SK-N-SH treated with all-trans-retinoic acid at 6 μM for 48 hours (cell line): ENCODE data around the gene ANXA5.

Source experiments
- ATAC-seq: fragments of 200-7000 bp; cut with Tn5 transposase; 3 replicates; pipeline ENCODE4 v1.9.1; 2020; ENCODE audit warnings: mild to moderate bottlenecking, moderate library complexity
- ARNTL ChIP-seq: fragments of 450-650 bp; formaldehyde crosslinking; IDR thresholded peaks from 2 replicates; pipeline ENCODE4 v1.5.0; 2020; ENCODE audit warnings: low read depth, mild to moderate bottlenecking, moderate library complexity, borderline replicate concordance
- CSDC2 ChIP-seq: fragments of 250-450 bp; sonication (Bioruptor Pico); IDR thresholded peaks from 2 replicates; pipeline ENCODE4 v1.5.0; 2020; ENCODE audit warnings: mild to moderate bottlenecking, moderate library complexity
- CSRNP3 ChIP-seq: fragments of 250-450 bp; sonication (Bioruptor Pico); IDR thresholded peaks from 2 replicates; pipeline ENCODE4 v1.5.1; 2021; ENCODE audit warnings: mild to moderate bottlenecking, moderate library complexity
- ESRRG ChIP-seq: fragments of 250-450 bp; sonication (Bioruptor Pico); IDR thresholded peaks from 2 replicates; pipeline ENCODE4 v1.6.1; 2021; ENCODE audit warnings: mild to moderate bottlenecking
- GLIS3 ChIP-seq: fragments of 250-450 bp; sonication (Bioruptor Pico); IDR thresholded peaks from 2 replicates; pipeline ENCODE4 v1.5.0; 2020; ENCODE audit warnings: mild to moderate bottlenecking, moderate library complexity
- ISL1 ChIP-seq: fragments of 250-450 bp; sonication (Bioruptor Pico); IDR thresholded peaks from 2 replicates; pipeline ENCODE4 v2.1.2; 2022; ENCODE audit warnings: mild to moderate bottlenecking, moderate library complexity
- OSR1 ChIP-seq: fragments of 250-450 bp; sonication (Bioruptor Pico); IDR thresholded peaks from 2 replicates; pipeline ENCODE4 v1.8.0; 2022; ENCODE audit warnings: moderate library complexity, mild to moderate bottlenecking, inconsistent platforms
- PATZ1 ChIP-seq: fragments of 250-450 bp; sonication (Bioruptor Pico); IDR thresholded peaks from 2 replicates; pipeline ENCODE4 v1.8.0; 2020; ENCODE audit warnings: mild to moderate bottlenecking, moderate library complexity, borderline replicate concordance
- PPARA ChIP-seq: fragments of 250-450 bp; sonication (Bioruptor Pico); IDR thresholded peaks from 2 replicates; pipeline ENCODE4 v1.5.0; 2020; ENCODE audit warnings: mild to moderate bottlenecking, borderline replicate concordance
- RARB ChIP-seq: fragments of 250-450 bp; sonication (Bioruptor Pico); IDR thresholded peaks from 2 replicates; pipeline ENCODE4 v1.8.0; 2021; ENCODE audit warnings: mild to moderate bottlenecking, moderate library complexity
- SNAI2 ChIP-seq: fragments of 250-450 bp; sonication (Bioruptor Pico); IDR thresholded peaks from 2 replicates; pipeline ENCODE4 v1.5.0; 2020; ENCODE audit warnings: mild to moderate bottlenecking, moderate library complexity
- TCF4 ChIP-seq: fragments of 250-450 bp; sonication (Bioruptor Pico); IDR thresholded peaks from 2 replicates; pipeline ENCODE4 v1.8.0; 2021; ENCODE audit warnings: mild to moderate bottlenecking, moderate library complexity, borderline replicate concordance
- TOX ChIP-seq: fragments of 250-450 bp; sonication (Bioruptor Pico); IDR thresholded peaks from 2 replicates; pipeline ENCODE4 v1.8.0; 2021; ENCODE audit warnings: mild to moderate bottlenecking, moderate library complexity, borderline replicate concordance
- TSHZ2 ChIP-seq: fragments of 250-450 bp; sonication (Bioruptor Pico); IDR thresholded peaks from 2 replicates; pipeline ENCODE4 v1.5.0; 2020; ENCODE audit warnings: mild to moderate bottlenecking, moderate library complexity
- ZC3H10 ChIP-seq: fragments of 250-450 bp; sonication (Bioruptor Pico); IDR thresholded peaks from 2 replicates; pipeline ENCODE4 v1.5.1; 2021; ENCODE audit warnings: mild to moderate bottlenecking, moderate library complexity
- ZFP3 ChIP-seq: fragments of 250-450 bp; sonication (Bioruptor Pico); IDR thresholded peaks from 2 replicates; pipeline ENCODE4 v1.5.0; 2020; ENCODE audit warnings: mild to moderate bottlenecking, moderate library complexity
- ZFP30 ChIP-seq: fragments of 450-650 bp; formaldehyde crosslinking; IDR thresholded peaks from 2 replicates; pipeline ENCODE4 v1.5.0; 2022; ENCODE audit warnings: mild to moderate bottlenecking, moderate library complexity
- ZNF565 ChIP-seq: fragments of 450-650 bp; formaldehyde crosslinking; conservative IDR thresholded peaks from 2 replicates; pipeline ENCODE4 v1.5.0; 2020; ENCODE audit warnings: low read depth, mild to moderate bottlenecking, moderate library complexity
- ZNF70 ChIP-seq: fragments of 450-650 bp; formaldehyde crosslinking; IDR thresholded peaks from 2 replicates; pipeline ENCODE4 v1.5.0; 2020; ENCODE audit warnings: mild to moderate bottlenecking, moderate library complexity
- ZNF8 ChIP-seq: fragments of 450-650 bp; formaldehyde crosslinking; IDR thresholded peaks from 2 replicates; pipeline ENCODE4 v1.5.0; 2020; ENCODE audit warnings: mild to moderate bottlenecking, moderate library complexity
- TF ChIP-seq, protein P1 (sequence below): fragments of 250-450 bp; sonication (Bioruptor Pico); IDR thresholded peaks from 2 replicates; pipeline ENCODE4 v1.5.1; 2020; ENCODE audit warnings: low read depth, mild to moderate bottlenecking, moderate library complexity

The ANXA5 gene

GRCh38 chr4:121724671-121725070, 27.9 kb upstream of the ANXA5 start:
- ATAC-seq: no peak
- TF ChIP-seq ZFP30 (CRISPR knock-in tag) (no peak), ZFP3 (CRISPR knock-in tag) (no peak), PPARA (no peak), CSRNP3 (CRISPR knock-in tag) (no peak), ZC3H10 (CRISPR knock-in tag) (no peak), ZNF70 (CRISPR knock-in tag) (no peak), RARB (CRISPR knock-in tag) (no peak), CSDC2 (CRISPR knock-in tag) (no peak), SNAI2 (no peak), ZNF565 (CRISPR knock-in tag) (no peak), TSHZ2 (CRISPR knock-in tag) (no peak), TCF4 (CRISPR knock-in tag) (no peak), TOX (CRISPR knock-in tag) (no peak), ARNTL (CRISPR knock-in tag) (no peak), ZNF8 (CRISPR knock-in tag) (no peak), OSR1 (CRISPR knock-in tag) (no peak), ISL1 (no peak), PATZ1 (no peak), GLIS3 (CRISPR knock-in tag) (no peak)
- TF ChIP-seq, protein P1, sequence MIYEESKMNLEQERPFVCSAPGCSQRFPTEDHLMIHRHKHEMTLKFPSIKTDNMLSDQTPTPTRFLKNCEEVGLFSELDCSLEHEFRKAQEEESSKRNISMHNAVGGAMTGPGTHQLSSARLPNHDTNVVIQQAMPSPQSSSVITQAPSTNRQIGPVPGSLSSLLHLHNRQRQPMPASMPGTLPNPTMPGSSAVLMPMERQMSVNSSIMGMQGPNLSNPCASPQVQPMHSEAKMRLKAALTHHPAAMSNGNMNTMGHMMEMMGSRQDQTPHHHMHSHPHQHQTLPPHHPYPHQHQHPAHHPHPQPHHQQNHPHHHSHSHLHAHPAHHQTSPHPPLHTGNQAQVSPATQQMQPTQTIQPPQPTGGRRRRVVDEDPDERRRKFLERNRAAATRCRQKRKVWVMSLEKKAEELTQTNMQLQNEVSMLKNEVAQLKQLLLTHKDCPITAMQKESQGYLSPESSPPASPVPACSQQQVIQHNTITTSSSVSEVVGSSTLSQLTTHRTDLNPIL (CRISPR knock-in tag): no peak

DNA sequence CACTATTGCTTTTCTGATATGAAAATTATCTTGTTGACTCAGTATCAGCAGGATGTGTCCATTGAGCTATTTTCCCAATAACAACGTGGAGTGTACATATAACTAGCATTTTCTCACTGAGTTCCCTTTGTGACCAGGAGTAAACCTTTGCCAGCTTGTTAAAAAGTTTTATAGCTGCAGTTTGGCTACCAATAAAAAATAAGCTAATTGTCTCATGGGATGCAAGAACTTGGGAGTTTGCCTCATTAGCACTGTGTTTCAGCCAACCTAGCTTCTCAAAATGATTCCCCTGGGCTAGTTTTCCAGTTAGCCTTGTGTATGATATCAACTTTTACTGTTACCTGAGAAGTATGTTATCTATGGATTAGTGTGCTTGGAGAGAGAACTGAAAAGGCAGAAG, 24.9 kb upstream of the ANXA5 start:
- ATAC-seq: no peak
- TF ChIP-seq ZNF70 (CRISPR knock-in tag) (no peak), CSRNP3 (CRISPR knock-in tag) (no peak), PATZ1 (no peak), ZNF8 (CRISPR knock-in tag) (no peak), ISL1 (no peak), TCF4 (CRISPR knock-in tag) (no peak), ESRRG (no peak), OSR1 (CRISPR knock-in tag) (no peak), TSHZ2 (CRISPR knock-in tag) (no peak), ZFP3 (CRISPR knock-in tag) (no peak), ZNF565 (CRISPR knock-in tag) (no peak), PPARA (no peak), ARNTL (CRISPR knock-in tag) (no peak)
- TF ChIP-seq, protein P1 (CRISPR knock-in tag): no peak
- TF ChIP-seq, all 23 proteins: peak for 0
